Kidney (tissue), 14 donors: ENCODE measurements around the gene XPO5. TPM values are rescaled to one million over a fixed set of nuclear protein-coding genes. Genes with fewer than 3 reads are reported as not detected.

Experiments
- DNase-seq, 5 donors: peaks; one replicate each; pipeline ENCODE4 v3.0.0-alpha.2; 2013 to 2020
- FAIRE-seq: peaks from 2 replicates; lab custom pipeline; 2012; peaks lifted over from hg19 to GRCh38; lab: Jason Lieb, UNC
- H3K27ac ChIP-seq, 2 donors: one replicate each; pipeline ENCODE4 v1.7.0; 2013; ENCODE audit warnings: low read depth in 2 of 2, low read length in 2 of 2, inconsistent platforms in 1 of 2
- H3K27me3 ChIP-seq: one replicate; pipeline ENCODE4 v1.7.1; 2013; ENCODE audit warnings: low read length, inconsistent platforms; ENCODE audit not compliant: control insufficient read depth, insufficient read depth
- H3K36me3 ChIP-seq, 3 donors: one replicate each; pipeline versions ENCODE4 v1.7.0 to v1.7.1; 2013; ENCODE audit warnings: low read length in 3 of 3, control low read depth in 1 of 3, inconsistent platforms in 1 of 3; ENCODE audit not compliant: insufficient read depth in 3 of 3, control insufficient read depth in 2 of 3
- H3K4me1 ChIP-seq, 3 donors: one replicate each; pipeline versions ENCODE4 v1.7.0 to v1.7.1; 2013; ENCODE audit warnings: low read length in 3 of 3, inconsistent platforms in 1 of 3, low read depth in 1 of 3; ENCODE audit not compliant: control insufficient read depth in 2 of 3, insufficient read depth in 2 of 3
- H3K4me3 ChIP-seq, 3 donors: one replicate each; pipeline versions ENCODE4 v1.7.0 to v1.8.1; 2013; ENCODE audit warnings: low read length in 3 of 3, control low read depth in 1 of 3, inconsistent platforms in 1 of 3
- H3K9ac ChIP-seq, 3 donors: one replicate each; pipeline versions ENCODE4 v1.7.0 to v1.7.1; 2013; ENCODE audit warnings: low read length in 3 of 3, control low read depth in 1 of 3, inconsistent platforms in 1 of 3
- H3K9me3 ChIP-seq, 3 donors: one replicate each; pipeline versions ENCODE4 v1.7.0 to v1.7.1; 2013; ENCODE audit warnings: low read length in 3 of 3, control low read depth in 1 of 3, inconsistent platforms in 1 of 3; ENCODE audit not compliant: control insufficient read depth in 2 of 3, insufficient read depth in 1 of 3
- CTCF ChIP-seq: IDR thresholded peaks from 3 replicates; pipeline ENCODE4 v1.5.1; 2012; ENCODE audit warnings: mild to moderate bottlenecking, moderate library complexity, borderline replicate concordance; ENCODE audit not compliant: insufficient read depth; ENCODE audit errors: extremely low read depth
- intact Hi-C: fragments of 100-400 bp; cut with DNase I; formaldehyde crosslinking; loops from one replicate; pipeline ENCODE4 v1.11.1; 2022
- polyA plus RNA-seq: library from polyadenylated mRNA; stranded (reverse); fragments of 350-450 nt; fragmentation: Illumina TruSeq; extraction: RNeasy Lipid Tissue Mini Kit (QIAGEN cat#74804); gene quantifications from one replicate; pipeline ENCODE4 v1.2.3, GENCODE V29; 2014; ENCODE audit warnings: low read depth, low replicate concordance; ENCODE audit not compliant: insufficient read depth
- total RNA-seq: library from RNA; stranded (reverse); fragmentation: NEBNext Ultra II Directional; extraction: Animal tissue kit (Norgen Biotek cat#: 25700); gene quantifications from one replicate; pipeline ENCODE4 v1.2.1, GENCODE V29; 2021
- donor health status: control.
- donor health status: control.
- donor health status: control.
- donor health status: control.
- donor health status: control.
- donor health status: DM: yes; HTN: yes; CAD: no.
- donor health status: Normal renal cell carcinoma (clear cell type).

XPO5 gene
- total and polyA plus RNA-seq, 2 donors from 2014 or later = 7.5 to 34.3 TPM

GRCh38 chr6:43609402-43609801 lies 33.6 kb upstream of the XPO5 start:
- no peak overlapping the region for H3K9ac ChIP-seq
- H3K4me1 ChIP-seq = no peaks in the 10 kb centered on the region
- H3K9me3 ChIP-seq = no peaks in the 10 kb centered on the region
- intact Hi-C loops = no loop called here
- H3K27me3 ChIP-seq = no peaks in the 10 kb centered on the region
- no peak for TF ChIP-seq CTCF
- no peak overlapping the region for H3K27ac ChIP-seq
- H3K36me3 ChIP-seq = peaks cover 0 to 31% (median 12%) of the 10 kb centered on the region in 3 donors
- no peak for DNase-seq
- no peak for FAIRE-seq
- no peak overlapping the region for H3K4me3 ChIP-seq

GRCh38 chr6:43608807-43609206 lies 33.0 kb upstream of the XPO5 start:
- DNase-seq (no peak), FAIRE-seq (no peak)
- intact Hi-C loops = no loop called here
- Histone ChIP-seq H3K27ac (no peak overlapping the region), H3K27me3 (no peaks in the 10 kb centered on the region), H3K9ac (no peak overlapping the region), H3K36me3 (peaks cover 0 to 32% (median 12%) of the 10 kb centered on the region in 3 donors), H3K4me1 (no peaks in the 10 kb centered on the region), H3K9me3 (no peaks in the 10 kb centered on the region), H3K4me3 (no peak overlapping the region)
- no peak for TF ChIP-seq CTCF

- Histone ChIP-seq H3K36me3 (peaks cover 0 to 30% (median 11%) of the 10 kb centered on the region in 3 donors), H3K9ac (no peak overlapping the region), H3K27me3 (no peaks in the 10 kb centered on the region), H3K4me1 (no peaks in the 10 kb centered on the region), H3K4me3 (no peak overlapping the region), H3K27ac (no peak overlapping the region), H3K9me3 (no peaks in the 10 kb centered on the region)
- TF ChIP-seq CTCF = peak; percentile 76
- FAIRE-seq (no peak), DNase-seq (peak in 4 of 5 donors; percentile 75 to 90 (median 80))
- intact Hi-C loops = no loop called here
Observed at GRCh38 chr6:43608310-43608763, 32.5 kb upstream of the XPO5 start.

- Histone ChIP-seq H3K4me3 (no peak overlapping the region), H3K27ac (no peak overlapping the region), H3K36me3 (peaks cover 0 to 26% (median 7%) of the 10 kb centered on the region in 3 donors), H3K4me1 (no peaks in the 10 kb centered on the region), H3K9me3 (no peaks in the 10 kb centered on the region), H3K9ac (no peak overlapping the region), H3K27me3 (no peaks in the 10 kb centered on the region)
- DNase-seq = no peak
- no peak for TF ChIP-seq CTCF
- no peak for FAIRE-seq
- intact Hi-C loops = no loop called here
Observed at GRCh38 chr6:43606019-43606418, 30.2 kb upstream of the XPO5 start.
